Inflammatory macrophage (primary cell): Measurements from ENCODE around the gene KATNAL1.
"Not testable (repeated sequence)": the region's sequence is repeated elsewhere in the genome, so short reads cannot be mapped to it uniquely, and the experiment has no call there.

Source experiments
- DNase-seq, 2 donors: peaks; one replicate each; pipeline ENCODE4 v3.0.0-alpha.2; 2020 to 2022

KATNAL1 gene

GRCh38 chr13:30290812-30291436 lies 16.4 kb downstream of the KATNAL1 start:
- no peak for DNase-seq

- DNase-seq: no peak
Measured at GRCh38 chr13:30289533-30289932, 17.8 kb downstream of the KATNAL1 start.

GRCh38 chr13:30286059-30286458 lies 21.3 kb downstream of the KATNAL1 start:
- not testable (repeated sequence) for DNase-seq

GRCh38 chr13:30276178-30276577 lies 31.2 kb downstream of the KATNAL1 start:
- no peak for DNase-seq

GRCh38 chr13:30274083-30274482 lies 33.3 kb downstream of the KATNAL1 start:
- DNase-seq: no peak

GRCh38 chr13:30270035-30270434 lies 37.3 kb downstream of the KATNAL1 start:
- DNase-seq: not testable (repeated sequence)

GRCh38 chr13:30268673-30269072 lies 38.7 kb downstream of the KATNAL1 start:
- DNase-seq: no peak

- no peak for DNase-seq
Measured at GRCh38 chr13:30266756-30267155, 40.6 kb downstream of the KATNAL1 start.

GRCh38 chr13:30259149-30259733 lies 48.1 kb downstream of the KATNAL1 start:
- DNase-seq: not testable (repeated sequence)

- DNase-seq: no peak
Measured at GRCh38 chr13:30257468-30258099, 49.8 kb downstream of the KATNAL1 start.

GRCh38 chr13:30256713-30257467 lies 50.5 kb downstream of the KATNAL1 start:
- DNase-seq: no peak

- DNase-seq: peak in 1 of 2 donors; percentile 22
Measured at GRCh38 chr13:30255696-30256095, 51.7 kb downstream of the KATNAL1 start.

- DNase-seq: no peak
Measured at GRCh38 chr13:30253830-30254229, 53.5 kb downstream of the KATNAL1 start.

- DNase-seq: no peak
Measured at GRCh38 chr13:30247406-30247805, 59.9 kb downstream of the KATNAL1 start.

- DNase-seq: no peak
Measured at GRCh38 chr13:30241532-30241931, 65.8 kb downstream of the KATNAL1 start.

- no peak for DNase-seq
Measured at GRCh38 chr13:30240608-30241007, 66.7 kb downstream of the KATNAL1 start.

- DNase-seq: peak; percentile 12 to 31
Measured at GRCh38 chr13:30235216-30235615, 72.1 kb downstream of the KATNAL1 start.

GRCh38 chr13:30234619-30235162 lies 72.7 kb downstream of the KATNAL1 start:
- no peak for DNase-seq

- no peak for DNase-seq
Measured at GRCh38 chr13:30224732-30225131, 82.6 kb downstream of the KATNAL1 start.

GRCh38 chr13:30222254-30222653 lies 85.1 kb downstream of the KATNAL1 start:
- DNase-seq: no peak

GRCh38 chr13:30216111-30216510 lies 91.2 kb downstream of the KATNAL1 start:
- DNase-seq: no peak

- DNase-seq: no peak
Measured at GRCh38 chr13:30212256-30212655, 95.1 kb downstream of the KATNAL1 start.

GRCh38 chr13:30211745-30212144 lies 95.6 kb downstream of the KATNAL1 start:
- DNase-seq: no peak
